Measurements from ENCODE around the gene DCC. TPM values are rescaled to one million over a fixed set of nuclear protein-coding genes. Genes with fewer than 3 reads are reported as not detected.

The DCC gene
- total and polyA plus RNA-seq, 5 donors from 2014 or later, result not detected

GRCh38 chr18:53126210-53126609 lies 786.2 kb downstream of the DCC start:
- Histone ChIP-seq H3K4me1 (ENCODE audit: control insufficient read depth, insufficient read depth, low read length, poor library complexity, severe bottlenecking) (no peaks in the 10 kb centered on the region), H3K36me3 (ENCODE audit: control insufficient read depth, insufficient read depth, low read length) (no peaks in the 10 kb centered on the region), H3K27me3 (ENCODE audit: control insufficient read depth, insufficient read depth, low read length) (no peaks in the 10 kb centered on the region), H3K9me3 (ENCODE audit: control insufficient read depth in 2 of 2, low read length in 2 of 2) (no peaks in the 10 kb centered on the region), H3K4me3 (ENCODE audit: low read depth, low read length) (no peak overlapping the region), H3K27ac (ENCODE audit: insufficient read depth, low read length, poor library complexity, severe bottlenecking) (no peak overlapping the region)
- Mint-ChIP-seq H3K27ac (no peak overlapping the region), H3K27me3 (no peaks in the 10 kb centered on the region), H3K36me3 (no peaks in the 10 kb centered on the region), H3K4me3 (no peak overlapping the region), H3K4me1 (no peaks in the 10 kb centered on the region), H3K9me3 (peaks cover 0 to 17% (median 6%) of the 10 kb centered on the region in 7 donors)
- DNase-seq, result no peak
- ATAC-seq (ENCODE audit: low read depth in 2 of 2), result no peak

GRCh38 chr18:53131001-53131400 lies 791.0 kb downstream of the DCC start:
- no peaks in the 10 kb centered on the region for H3K36me3 Mint-ChIP-seq
- no peak overlapping the region for H3K4me3 ChIP-seq (ENCODE audit: low read depth, low read length)
- no peaks in the 10 kb centered on the region for H3K4me1 Mint-ChIP-seq
- no peak overlapping the region for H3K27ac ChIP-seq (ENCODE audit: insufficient read depth, low read length, poor library complexity, severe bottlenecking)
- H3K9me3 Mint-ChIP-seq, result peaks cover 2 to 16% (median 4%) of the 10 kb centered on the region in 7 donors
- H3K27ac Mint-ChIP-seq, result peak overlapping the region in 1 of 3 donors; percentile 87
- no peak overlapping the region for H3K4me3 Mint-ChIP-seq
- no peaks in the 10 kb centered on the region for H3K36me3 ChIP-seq (ENCODE audit: control insufficient read depth, insufficient read depth, low read length)
- no peaks in the 10 kb centered on the region for H3K4me1 ChIP-seq (ENCODE audit: control insufficient read depth, insufficient read depth, low read length, poor library complexity, severe bottlenecking)
- ATAC-seq (ENCODE audit: low read depth in 2 of 2), result no peak
- no peaks in the 10 kb centered on the region for H3K27me3 Mint-ChIP-seq
- no peaks in the 10 kb centered on the region for H3K9me3 ChIP-seq (ENCODE audit: control insufficient read depth in 2 of 2, low read length in 2 of 2)
- no peak for DNase-seq
- H3K27me3 ChIP-seq (ENCODE audit: control insufficient read depth, insufficient read depth, low read length), result no peaks in the 10 kb centered on the region

DNA sequence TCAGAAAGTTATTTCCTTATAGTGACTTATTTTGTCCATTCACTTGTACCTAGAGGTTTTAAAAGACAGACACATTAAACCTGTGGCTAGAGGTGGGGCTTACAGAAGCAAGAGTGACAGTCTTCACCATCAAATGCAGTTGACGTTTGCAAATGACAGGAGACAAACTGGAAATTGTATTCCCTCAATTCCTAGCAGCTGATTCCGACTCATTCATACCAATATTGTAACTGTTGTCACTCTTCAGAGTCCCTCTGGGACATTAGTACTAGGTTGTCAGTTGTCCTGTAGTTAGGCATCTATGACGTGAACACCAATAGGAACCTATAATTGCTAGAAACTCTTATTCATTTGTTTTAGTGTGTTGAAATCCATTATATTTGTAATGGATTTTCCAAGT lies 794.7 kb downstream of the DCC start:
- Mint-ChIP-seq H3K27ac (no peak overlapping the region), H3K4me1 (no peaks in the 10 kb centered on the region), H3K9me3 (peaks cover 2 to 9% (median 4%) of the 10 kb centered on the region in 7 donors), H3K36me3 (no peaks in the 10 kb centered on the region), H3K4me3 (no peak overlapping the region), H3K27me3 (no peaks in the 10 kb centered on the region)
- Histone ChIP-seq H3K9me3 (ENCODE audit: control insufficient read depth in 2 of 2, low read length in 2 of 2) (no peaks in the 10 kb centered on the region), H3K36me3 (ENCODE audit: control insufficient read depth, insufficient read depth, low read length) (no peaks in the 10 kb centered on the region), H3K27ac (ENCODE audit: insufficient read depth, low read length, poor library complexity, severe bottlenecking) (no peak overlapping the region), H3K4me1 (ENCODE audit: control insufficient read depth, insufficient read depth, low read length, poor library complexity, severe bottlenecking) (no peaks in the 10 kb centered on the region), H3K27me3 (ENCODE audit: control insufficient read depth, insufficient read depth, low read length) (no peaks in the 10 kb centered on the region), H3K4me3 (ENCODE audit: low read depth, low read length) (no peak overlapping the region)
- DNase-seq (no peak), ATAC-seq (ENCODE audit: low read depth in 2 of 2) (no peak)

DNA sequence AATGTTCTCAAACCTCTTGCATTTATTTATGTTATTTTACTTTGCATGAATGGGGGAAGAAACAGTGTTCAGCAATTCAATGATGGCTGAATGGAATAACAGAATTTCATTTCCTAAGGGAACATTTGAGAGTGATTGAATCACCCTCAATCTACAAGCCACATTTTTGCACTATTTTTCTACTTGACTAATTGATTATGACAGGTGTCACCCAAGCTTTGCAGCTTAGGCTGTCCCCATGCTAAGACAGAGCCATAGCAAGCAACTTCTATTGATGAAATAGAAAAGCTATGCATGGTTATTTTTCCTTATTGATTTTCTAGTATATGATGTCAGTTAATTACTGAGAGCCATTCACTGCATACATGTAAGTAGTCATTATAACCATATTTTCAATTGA lies 795.7 kb downstream of the DCC start:
- H3K9me3 Mint-ChIP-seq, result peaks cover 2 to 13% (median 4%) of the 10 kb centered on the region in 7 donors
- H3K27me3 Mint-ChIP-seq, result no peaks in the 10 kb centered on the region
- H3K36me3 Mint-ChIP-seq, result no peaks in the 10 kb centered on the region
- no peak overlapping the region for H3K27ac Mint-ChIP-seq
- Histone ChIP-seq H3K9me3 (ENCODE audit: control insufficient read depth in 2 of 2, low read length in 2 of 2) (no peaks in the 10 kb centered on the region), H3K27ac (ENCODE audit: insufficient read depth, low read length, poor library complexity, severe bottlenecking) (no peak overlapping the region), H3K4me1 (ENCODE audit: control insufficient read depth, insufficient read depth, low read length, poor library complexity, severe bottlenecking) (no peaks in the 10 kb centered on the region), H3K4me3 (ENCODE audit: low read depth, low read length) (no peak overlapping the region), H3K27me3 (ENCODE audit: control insufficient read depth, insufficient read depth, low read length) (no peaks in the 10 kb centered on the region), H3K36me3 (ENCODE audit: control insufficient read depth, insufficient read depth, low read length) (no peaks in the 10 kb centered on the region)
- no peaks in the 10 kb centered on the region for H3K4me1 Mint-ChIP-seq
- no peak for DNase-seq
- no peak for ATAC-seq (ENCODE audit: low read depth in 2 of 2)
- no peak overlapping the region for H3K4me3 Mint-ChIP-seq

DNA sequence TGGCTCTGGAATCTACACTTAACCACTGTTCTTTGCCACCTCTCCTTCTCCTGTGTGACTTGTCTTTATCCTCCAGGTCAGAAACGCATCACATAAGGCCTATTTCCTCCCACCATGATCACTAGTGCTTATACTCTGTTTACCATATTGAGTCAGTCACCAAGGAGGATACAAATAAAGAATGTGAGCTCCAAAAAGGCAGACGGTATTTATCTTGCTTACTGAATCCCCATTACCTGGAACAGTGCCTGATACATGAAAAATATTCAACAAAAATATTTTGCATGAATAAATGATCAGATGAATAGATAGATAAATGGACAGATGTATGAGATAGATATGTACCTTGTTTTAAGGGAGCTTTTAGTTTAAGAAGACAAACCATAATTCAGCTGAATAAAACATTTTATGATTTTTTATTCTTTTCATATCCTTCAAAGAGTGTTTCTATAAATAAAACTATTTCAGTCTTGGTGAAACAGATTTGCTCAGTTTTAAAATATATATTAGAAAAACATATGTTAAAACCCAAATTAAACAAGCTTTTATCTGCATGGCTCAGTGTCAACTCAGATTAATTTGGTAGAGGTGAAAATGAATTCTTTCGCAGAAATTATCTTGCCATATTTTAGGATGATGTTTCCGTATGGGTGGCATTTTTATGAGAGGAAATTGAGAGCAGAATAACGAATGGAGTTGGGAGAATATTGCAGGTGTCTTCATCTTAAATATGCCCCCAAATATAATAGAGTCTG lies 799.9 kb downstream of the DCC start:
- H3K4me1 ChIP-seq (ENCODE audit: control insufficient read depth, insufficient read depth, low read length, poor library complexity, severe bottlenecking), result no peaks in the 10 kb centered on the region
- no peaks in the 10 kb centered on the region for H3K9me3 ChIP-seq (ENCODE audit: control insufficient read depth in 2 of 2, low read length in 2 of 2)
- no peak for DNase-seq
- Mint-ChIP-seq H3K27ac (no peak overlapping the region), H3K4me3 (no peak overlapping the region), H3K9me3 (peaks cover 0 to 12% (median 4%) of the 10 kb centered on the region in 7 donors), H3K36me3 (no peaks in the 10 kb centered on the region), H3K27me3 (no peaks in the 10 kb centered on the region), H3K4me1 (no peaks in the 10 kb centered on the region)
- H3K4me3 ChIP-seq (ENCODE audit: low read depth, low read length), result no peak overlapping the region
- no peaks in the 10 kb centered on the region for H3K36me3 ChIP-seq (ENCODE audit: control insufficient read depth, insufficient read depth, low read length)
- H3K27me3 ChIP-seq (ENCODE audit: control insufficient read depth, insufficient read depth, low read length), result no peaks in the 10 kb centered on the region
- H3K27ac ChIP-seq (ENCODE audit: insufficient read depth, low read length, poor library complexity, severe bottlenecking), result no peak overlapping the region
- ATAC-seq (ENCODE audit: low read depth in 2 of 2), result no peak

- Mint-ChIP-seq H3K9me3 (peaks cover 0 to 12% (median 4%) of the 10 kb centered on the region in 7 donors), H3K36me3 (no peaks in the 10 kb centered on the region), H3K4me3 (no peak overlapping the region), H3K27me3 (no peaks in the 10 kb centered on the region), H3K4me1 (no peaks in the 10 kb centered on the region), H3K27ac (no peak overlapping the region)
- Histone ChIP-seq H3K36me3 (ENCODE audit: control insufficient read depth, insufficient read depth, low read length) (no peaks in the 10 kb centered on the region), H3K4me1 (ENCODE audit: control insufficient read depth, insufficient read depth, low read length, poor library complexity, severe bottlenecking) (no peaks in the 10 kb centered on the region), H3K4me3 (ENCODE audit: low read depth, low read length) (no peak overlapping the region), H3K9me3 (ENCODE audit: control insufficient read depth in 2 of 2, low read length in 2 of 2) (no peaks in the 10 kb centered on the region), H3K27me3 (ENCODE audit: control insufficient read depth, insufficient read depth, low read length) (no peaks in the 10 kb centered on the region), H3K27ac (ENCODE audit: insufficient read depth, low read length, poor library complexity, severe bottlenecking) (no peak overlapping the region)
- DNase-seq (no peak), ATAC-seq (ENCODE audit: low read depth in 2 of 2) (no peak)
Observed at GRCh38 chr18:53142005-53142404, 802.0 kb downstream of the DCC start.

GRCh38 chr18:53147472-53147871 lies 807.5 kb downstream of the DCC start:
- Histone ChIP-seq H3K4me3 (ENCODE audit: low read depth, low read length) (no peak overlapping the region), H3K36me3 (ENCODE audit: control insufficient read depth, insufficient read depth, low read length) (no peaks in the 10 kb centered on the region), H3K27ac (ENCODE audit: insufficient read depth, low read length, poor library complexity, severe bottlenecking) (no peak overlapping the region), H3K9me3 (ENCODE audit: control insufficient read depth in 2 of 2, low read length in 2 of 2) (no peaks in the 10 kb centered on the region), H3K27me3 (ENCODE audit: control insufficient read depth, insufficient read depth, low read length) (no peaks in the 10 kb centered on the region), H3K4me1 (ENCODE audit: control insufficient read depth, insufficient read depth, low read length, poor library complexity, severe bottlenecking) (no peaks in the 10 kb centered on the region)
- DNase-seq, result no peak
- ATAC-seq (ENCODE audit: low read depth in 2 of 2), result no peak
- Mint-ChIP-seq H3K4me3 (no peak overlapping the region), H3K4me1 (no peaks in the 10 kb centered on the region), H3K27ac (no peak overlapping the region), H3K9me3 (peaks cover 1 to 13% (median 10%) of the 10 kb centered on the region in 7 donors), H3K36me3 (no peaks in the 10 kb centered on the region), H3K27me3 (no peaks in the 10 kb centered on the region)

- no peak overlapping the region for H3K27ac Mint-ChIP-seq
- Histone ChIP-seq H3K27me3 (ENCODE audit: control insufficient read depth, insufficient read depth, low read length) (no peaks in the 10 kb centered on the region), H3K36me3 (ENCODE audit: control insufficient read depth, insufficient read depth, low read length) (no peaks in the 10 kb centered on the region), H3K4me3 (ENCODE audit: low read depth, low read length) (no peak overlapping the region), H3K9me3 (ENCODE audit: control insufficient read depth in 2 of 2, low read length in 2 of 2) (no peaks in the 10 kb centered on the region), H3K27ac (ENCODE audit: insufficient read depth, low read length, poor library complexity, severe bottlenecking) (no peak overlapping the region), H3K4me1 (ENCODE audit: control insufficient read depth, insufficient read depth, low read length, poor library complexity, severe bottlenecking) (no peaks in the 10 kb centered on the region)
- H3K9me3 Mint-ChIP-seq, result peaks cover 0 to 13% (median 10%) of the 10 kb centered on the region in 7 donors
- H3K4me3 Mint-ChIP-seq, result no peak overlapping the region
- ATAC-seq (ENCODE audit: low read depth in 2 of 2) (no peak), DNase-seq (no peak)
- H3K36me3 Mint-ChIP-seq, result no peaks in the 10 kb centered on the region
- no peaks in the 10 kb centered on the region for H3K27me3 Mint-ChIP-seq
- H3K4me1 Mint-ChIP-seq, result no peaks in the 10 kb centered on the region
Observed at GRCh38 chr18:53148123-53148522, 808.1 kb downstream of the DCC start.
